ENCODE results near the gene RFX7.
"Not testable (repeated sequence)": the region's sequence is repeated elsewhere in the genome, so short reads cannot be mapped to it uniquely, and the experiment has no call there.

Gene RFX7

GRCh38 chr15:56261854-56262509 is 18.3 kb upstream of the RFX7 start:
- Histone ChIP-seq H3K4me1 (peaks cover 0 to 8% (median 0%) of the 10 kb centered on the region in 10 experiments; a peak in 3 of 20 replicates), H3K27me3 (no peaks in the 10 kb centered on the region), H3K27ac (no peak overlapping the region), H3K4me2 (0 out of 22 replicates have a peak overlapping the region, but pooled peaks of 1 of the 11 experiments have one; percentile 15), H3K4me3 (no peak overlapping the region), H3K36me3 (no peaks in the 10 kb centered on the region), H3K9me3 (replicated peaks in 1 of 11) (peaks cover 0 to 12% (median 7%) of the 10 kb centered on the region in 11 experiments; a peak in 11 of 22 replicates), H3K9ac (no peak overlapping the region), H4K20me1 (no peaks in the 10 kb centered on the region)
- no peak for TF ChIP-seq Cebpa-rat (IDR thresholded peaks at IDR 0.05)

GRCh38 chr15:56257306-56257705 is 13.6 kb upstream of the RFX7 start:
- H3K9me3 ChIP-seq (replicated peaks in 1 of 11): peaks cover 0 to 12% (median 7%) of the 10 kb centered on the region in 11 experiments; a peak in 11 of 22 replicates
- H3K27ac ChIP-seq, H3K4me1 ChIP-seq, H4K20me1 ChIP-seq, H3K4me3 ChIP-seq, H3K36me3 ChIP-seq, H3K4me2 ChIP-seq, H3K27me3 ChIP-seq, H3K9ac ChIP-seq: not testable (repeated sequence)

- Histone ChIP-seq H4K20me1 (no peaks in the 10 kb centered on the region), H3K27me3 (no peaks in the 10 kb centered on the region), H3K4me1 (peaks cover 0 to 6% (median 0%) of the 10 kb centered on the region in 10 experiments; a peak in 4 of 20 replicates), H3K4me3 (no peak overlapping the region), H3K4me2 (no peak overlapping the region), H3K27ac (no peak overlapping the region), H3K9ac (no peak overlapping the region), H3K36me3 (no peaks in the 10 kb centered on the region), H3K9me3 (replicated peaks in 1 of 11) (peaks cover 0 to 12% (median 7%) of the 10 kb centered on the region in 11 experiments; a peak in 11 of 22 replicates)
- no peak for TF ChIP-seq Cebpa-rat (IDR thresholded peaks at IDR 0.05)
Observed at GRCh38 chr15:56254265-56254664, 10.6 kb upstream of the RFX7 start.

- H4K20me1 ChIP-seq: no peaks in the 10 kb centered on the region
- H3K9ac ChIP-seq: no peak overlapping the region
- H3K27me3 ChIP-seq: no peaks in the 10 kb centered on the region
- peak overlapping the region in 3 of 11 experiments; percentile 1 to 15 (median 10); a peak in 1 of 22 replicates for H3K4me2 ChIP-seq
- H3K36me3 ChIP-seq: no peaks in the 10 kb centered on the region
- no peaks in the 10 kb centered on the region for H3K9me3 ChIP-seq (replicated peaks in 1 of 11)
- no peak overlapping the region for H3K27ac ChIP-seq
- no peak overlapping the region for H3K4me3 ChIP-seq
- TF ChIP-seq Cebpa-rat (IDR thresholded peaks at IDR 0.05): no peak
- peaks cover 0 to 12% (median 4%) of the 10 kb centered on the region in 10 experiments; a peak in 9 of 20 replicates for H3K4me1 ChIP-seq
Observed at GRCh38 chr15:56252386-56252785, 8.7 kb upstream of the RFX7 start.

- no peak for TF ChIP-seq Cebpa-rat (IDR thresholded peaks at IDR 0.05)
- no peaks in the 10 kb centered on the region for H4K20me1 ChIP-seq
- peaks cover 0 to 21% (median 4%) of the 10 kb centered on the region in 10 experiments; a peak in 11 of 20 replicates for H3K4me1 ChIP-seq
- no peaks in the 10 kb centered on the region for H3K9me3 ChIP-seq (replicated peaks in 1 of 11)
- no peaks in the 10 kb centered on the region for H3K27me3 ChIP-seq
- no peak overlapping the region for H3K4me3 ChIP-seq
- no peaks in the 10 kb centered on the region for H3K36me3 ChIP-seq
- H3K4me2 ChIP-seq: no peak overlapping the region
- no peak overlapping the region for H3K27ac ChIP-seq
- H3K9ac ChIP-seq: no peak overlapping the region
Observed at GRCh38 chr15:56251315-56252095, 7.8 kb upstream of the RFX7 start.

GRCh38 chr15:56250626-56251025 is 6.9 kb upstream of the RFX7 start:
- Histone ChIP-seq H3K27ac (no peak overlapping the region), H3K4me2 (no peak overlapping the region), H4K20me1 (no peaks in the 10 kb centered on the region), H3K9ac (no peak overlapping the region), H3K36me3 (no peaks in the 10 kb centered on the region), H3K4me1 (peaks cover 2 to 27% (median 8%) of the 10 kb centered on the region in 10 experiments), H3K4me3 (no peak overlapping the region), H3K9me3 (replicated peaks in 1 of 11) (no peaks in the 10 kb centered on the region), H3K27me3 (no peaks in the 10 kb centered on the region)
- no peak for TF ChIP-seq Cebpa-rat (IDR thresholded peaks at IDR 0.05)

- H4K20me1 ChIP-seq: no peaks in the 10 kb centered on the region
- no peak for TF ChIP-seq Cebpa-rat (IDR thresholded peaks at IDR 0.05)
- no peak overlapping the region for H3K27ac ChIP-seq
- H3K9me3 ChIP-seq (replicated peaks in 1 of 11): no peaks in the 10 kb centered on the region
- H3K4me3 ChIP-seq: no peak overlapping the region
- no peaks in the 10 kb centered on the region for H3K27me3 ChIP-seq
- no peak overlapping the region for H3K9ac ChIP-seq
- peaks cover 14 to 38% (median 19%) of the 10 kb centered on the region in 10 experiments for H3K4me1 ChIP-seq
- no peaks in the 10 kb centered on the region for H3K36me3 ChIP-seq
- H3K4me2 ChIP-seq: no peak overlapping the region
Observed at GRCh38 chr15:56249092-56249491, 5.4 kb upstream of the RFX7 start.

DNA sequence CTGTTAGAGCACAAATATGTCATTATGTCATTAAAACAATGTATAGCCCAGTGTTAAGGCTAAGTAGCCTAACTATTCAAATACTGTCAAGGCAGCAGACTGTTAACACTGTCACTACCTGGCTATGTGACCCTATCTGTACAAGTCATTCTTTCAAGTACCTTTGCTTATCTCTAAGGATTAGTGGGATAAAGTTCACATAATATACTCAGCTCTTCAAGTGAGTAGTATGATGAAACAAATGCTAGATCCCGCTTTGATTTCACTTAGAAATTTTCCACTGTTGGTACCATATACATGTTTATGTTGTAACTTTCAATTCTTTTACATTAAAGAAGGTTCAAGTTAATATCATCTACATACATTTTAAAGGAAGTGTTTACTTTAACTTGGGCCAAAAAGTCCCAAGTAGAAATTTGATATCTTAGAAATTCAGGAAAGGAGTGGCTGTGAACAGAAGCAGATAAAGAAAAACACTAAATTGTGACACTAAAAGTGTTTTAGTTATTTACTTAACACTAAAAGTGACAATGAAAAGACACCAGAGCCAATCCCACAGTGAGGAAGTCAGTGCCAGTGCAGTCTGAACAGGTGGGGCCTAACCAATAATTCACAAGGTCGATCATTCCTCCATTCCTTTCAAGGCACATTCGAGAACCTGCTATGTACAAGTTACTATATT is 4.8 kb upstream of the RFX7 start:
- Histone ChIP-seq H3K27me3 (no peaks in the 10 kb centered on the region), H4K20me1 (no peaks in the 10 kb centered on the region), H3K9ac (no peak overlapping the region), H3K4me3 (no peak overlapping the region), H3K36me3 (no peaks in the 10 kb centered on the region), H3K9me3 (replicated peaks in 1 of 11) (no peaks in the 10 kb centered on the region), H3K27ac (no peak overlapping the region), H3K4me1 (peaks cover 14 to 38% (median 19%) of the 10 kb centered on the region in 10 experiments), H3K4me2 (peak overlapping the region in 2 of 11 experiments; percentile 38 to 46; a peak in 3 of 22 replicates)
- TF ChIP-seq Cebpa-rat (IDR thresholded peaks at IDR 0.05): no peak

DNA sequence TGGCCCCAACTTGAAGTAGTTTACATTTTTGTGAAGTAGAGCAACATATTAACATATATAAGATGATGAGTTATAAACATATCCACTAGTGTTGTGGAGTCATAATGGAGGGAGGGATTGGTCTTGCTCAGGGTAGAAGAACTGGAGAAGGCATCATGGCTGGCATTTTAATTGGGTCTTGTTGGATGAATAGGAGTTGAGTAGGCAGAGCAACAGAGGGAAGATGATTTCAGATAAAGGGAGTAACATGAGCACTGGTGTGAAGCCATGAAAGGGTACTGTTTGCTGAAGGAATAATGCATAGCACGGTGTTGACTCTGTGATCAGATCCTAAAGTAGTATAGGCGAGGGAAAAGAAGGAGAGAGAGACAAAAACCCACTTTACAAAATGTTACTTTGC is 3.6 kb upstream of the RFX7 start:
- H3K4me3 ChIP-seq: no peak overlapping the region
- H3K36me3 ChIP-seq: no peaks in the 10 kb centered on the region
- no peaks in the 10 kb centered on the region for H3K9me3 ChIP-seq (replicated peaks in 1 of 11)
- no peak for TF ChIP-seq Cebpa-rat (IDR thresholded peaks at IDR 0.05)
- H3K4me2 ChIP-seq: peak overlapping the region in 3 of 11 experiments; percentile 9 to 46 (median 38); a peak in 4 of 22 replicates
- no peak overlapping the region for H3K27ac ChIP-seq
- no peaks in the 10 kb centered on the region for H3K27me3 ChIP-seq
- peaks cover 0 to 5% (median 2%) of the 10 kb centered on the region in 11 experiments; a peak in 7 of 22 replicates for H4K20me1 ChIP-seq
- H3K9ac ChIP-seq: no peak overlapping the region
- peaks cover 14 to 38% (median 18%) of the 10 kb centered on the region in 10 experiments for H3K4me1 ChIP-seq

Data from BLaER1 treated with 17β-estradiol and CSF1 and Interleukin-3, amounts not matched to agents 10 nM and 100 nM (cell line).